Gastroesophageal sphincter (tissue), 4 donors: ENCODE results near the gene EXO1. TPM values are rescaled to one million over a fixed set of nuclear protein-coding genes. Genes with fewer than 3 reads are reported as not detected.
A peak's percentile ranks its signal among the peaks of the same experiment; 100 is the strongest.

Experiments used
- ATAC-seq: fragments of 150-250 bp; one replicate; pipeline ENCODE4 v1.9.1; 2016; ENCODE audit warnings: mild to moderate bottlenecking, moderate library complexity
- H3K27ac ChIP-seq, 4 donors: fragments of 200-600 bp; sonication (generic) in 3 of 4; 1 replicate in 3 of 4; 2 replicates in 1 of 4; pipeline ENCODE4 v1.5.1; 2016 to 2019
- H3K27me3 ChIP-seq: fragments of 200-600 bp; sonication (generic); one replicate; pipeline ENCODE4 v1.5.1; 2019
- H3K36me3 ChIP-seq, 2 donors: fragments of 200-600 bp; sonication (generic); one replicate each; pipeline ENCODE4 v1.5.1; 2019; ENCODE audit warnings: control low read depth in 1 of 2
- H3K4me1 ChIP-seq, 3 donors: fragments of 200-600 bp; sonication (generic); 1 replicate in 2 of 3; 2 replicates in 1 of 3; pipeline ENCODE4 v1.5.1; 2016 to 2019; ENCODE audit warnings: control low read depth in 2 of 3
- H3K4me3 ChIP-seq, 2 donors: fragments of 200-600 bp; sonication (generic); one replicate each; pipeline ENCODE4 v1.5.1; 2019; ENCODE audit warnings: mild to moderate bottlenecking in 1 of 2, moderate library complexity in 1 of 2
- H3K9me3 ChIP-seq, 3 donors: fragments of 200-600 bp; sonication (generic); one replicate each; pipeline ENCODE4 v1.5.1; 2017 to 2019; ENCODE audit warnings: control low read depth in 2 of 3
- EP300 ChIP-seq: sonication (generic); formaldehyde crosslinking; IDR thresholded peaks from one replicate; pipeline ENCODE4 v1.6.1; 2017; ENCODE audit warnings: antibody characterized with exemption, mild to moderate bottlenecking
- POLR2A ChIP-seq, 2 donors: fragments of 450-650 bp; IDR thresholded peaks; one replicate each; pipeline ENCODE4 v1.6.1; 2017; ENCODE audit warnings: antibody characterized with exemption in 2 of 2, mild to moderate bottlenecking in 2 of 2, moderate library complexity in 1 of 2
- POLR2AphosphoS5 ChIP-seq: sonication (generic); formaldehyde crosslinking; IDR thresholded peaks from one replicate; pipeline ENCODE4 v1.6.1; 2017; ENCODE audit warnings: antibody characterized with exemption
- WGBS, 2 donors: methylation state at CpG; one replicate each; pipeline ENCODE4 v1.1.5; 2018; ENCODE audit warnings: low coverage in 1 of 2; 5-methylcytosine and 5-hydroxymethylcytosine counted together
- total RNA-seq, 4 donors: library from RNA; depleted of rRNA; stranded (reverse); fragments of >200 nt; gene quantifications; one replicate each; pipeline ENCODE4 v1.1.0, GENCODE V29; 2016
- TF ChIP-seq, protein P1 (sequence below), 4 experiments: fragments of 200-600 bp in 2 of 4; fragments of 450-650 bp in 2 of 4; sonication (generic) in 1 of 4; IDR thresholded peaks; one replicate each; pipeline ENCODE4 v1.5.1; 2017 to 2019; ENCODE audit warnings: antibody characterized with exemption in 4 of 4, mild to moderate bottlenecking in 2 of 4, moderate library complexity in 2 of 4

Gene EXO1
- total RNA-seq, 4 donors from 2014 or later, result 0.30 TPM; not detected in 3

DNA sequence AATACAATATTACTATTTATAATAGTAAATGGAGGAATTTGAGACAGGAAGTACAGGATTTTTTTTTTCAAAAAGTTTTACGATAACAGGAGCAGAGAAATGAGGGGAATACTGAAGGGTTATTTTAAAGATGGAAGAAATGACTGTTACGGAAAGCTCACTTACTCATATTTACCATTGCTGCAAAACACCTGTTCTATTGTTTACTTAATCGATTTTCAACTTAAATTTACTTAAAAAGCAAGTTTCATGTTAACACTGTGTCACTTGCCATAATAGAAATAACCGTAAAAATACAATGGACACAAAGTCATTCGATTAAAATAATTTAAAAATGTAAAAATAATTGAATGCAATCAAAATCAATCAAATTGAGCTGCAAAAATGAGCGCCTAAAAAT, 3.4 kb upstream of the EXO1 start:
- Histone ChIP-seq H3K4me1 (peaks cover 0 to 15% (median 5%) of the 10 kb centered on the region in 3 donors), H3K27ac (no peak overlapping the region), H3K27me3 (no peaks in the 10 kb centered on the region), H3K9me3 (no peaks in the 10 kb centered on the region), H3K36me3 (no peaks in the 10 kb centered on the region), H3K4me3 (no peak overlapping the region)
- ATAC-seq, result no peak
- 79 to 85% methylated on average over 6 of the region's 6 CpGs for WGBS, 2 donors
- no peak for TF ChIP-seq EP300
- TF ChIP-seq POLR2AphosphoS5, result no peak
- TF ChIP-seq POLR2A (IDR thresholded peaks at IDR 0.05), result no peak
- TF ChIP-seq, protein P1, sequence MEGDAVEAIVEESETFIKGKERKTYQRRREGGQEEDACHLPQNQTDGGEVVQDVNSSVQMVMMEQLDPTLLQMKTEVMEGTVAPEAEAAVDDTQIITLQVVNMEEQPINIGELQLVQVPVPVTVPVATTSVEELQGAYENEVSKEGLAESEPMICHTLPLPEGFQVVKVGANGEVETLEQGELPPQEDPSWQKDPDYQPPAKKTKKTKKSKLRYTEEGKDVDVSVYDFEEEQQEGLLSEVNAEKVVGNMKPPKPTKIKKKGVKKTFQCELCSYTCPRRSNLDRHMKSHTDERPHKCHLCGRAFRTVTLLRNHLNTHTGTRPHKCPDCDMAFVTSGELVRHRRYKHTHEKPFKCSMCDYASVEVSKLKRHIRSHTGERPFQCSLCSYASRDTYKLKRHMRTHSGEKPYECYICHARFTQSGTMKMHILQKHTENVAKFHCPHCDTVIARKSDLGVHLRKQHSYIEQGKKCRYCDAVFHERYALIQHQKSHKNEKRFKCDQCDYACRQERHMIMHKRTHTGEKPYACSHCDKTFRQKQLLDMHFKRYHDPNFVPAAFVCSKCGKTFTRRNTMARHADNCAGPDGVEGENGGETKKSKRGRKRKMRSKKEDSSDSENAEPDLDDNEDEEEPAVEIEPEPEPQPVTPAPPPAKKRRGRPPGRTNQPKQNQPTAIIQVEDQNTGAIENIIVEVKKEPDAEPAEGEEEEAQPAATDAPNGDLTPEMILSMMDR (IDR thresholded peaks at IDR 0.05), result no peak

DNA sequence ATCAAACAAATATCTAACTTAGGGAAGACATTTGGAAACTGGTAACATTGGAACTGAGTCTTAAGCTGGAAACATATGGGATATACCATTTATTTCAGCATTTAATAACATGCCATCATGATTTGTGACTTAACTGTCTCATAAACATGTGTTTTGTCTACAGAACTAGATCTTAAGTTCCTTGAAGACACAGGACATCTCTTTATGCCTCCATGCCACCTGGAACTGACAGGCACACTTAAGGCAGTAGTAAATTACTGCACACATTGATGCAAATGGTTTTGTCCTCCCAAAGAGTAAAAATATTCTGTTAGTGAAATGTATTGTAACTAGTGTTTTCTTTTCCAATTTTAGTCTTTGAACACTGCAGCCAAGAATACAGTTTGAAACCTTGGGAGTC, 1.6 kb upstream of the EXO1 start:
- Histone ChIP-seq H3K36me3 (no peaks in the 10 kb centered on the region), H3K27me3 (no peaks in the 10 kb centered on the region), H3K4me3 (no peak overlapping the region), H3K27ac (no peak overlapping the region), H3K4me1 (peaks cover 0 to 15% (median 5%) of the 10 kb centered on the region in 3 donors), H3K9me3 (no peaks in the 10 kb centered on the region)
- TF ChIP-seq, protein P1 (IDR thresholded peaks at IDR 0.05), result no peak
- no peak for TF ChIP-seq POLR2AphosphoS5
- ATAC-seq, result no peak

DNA sequence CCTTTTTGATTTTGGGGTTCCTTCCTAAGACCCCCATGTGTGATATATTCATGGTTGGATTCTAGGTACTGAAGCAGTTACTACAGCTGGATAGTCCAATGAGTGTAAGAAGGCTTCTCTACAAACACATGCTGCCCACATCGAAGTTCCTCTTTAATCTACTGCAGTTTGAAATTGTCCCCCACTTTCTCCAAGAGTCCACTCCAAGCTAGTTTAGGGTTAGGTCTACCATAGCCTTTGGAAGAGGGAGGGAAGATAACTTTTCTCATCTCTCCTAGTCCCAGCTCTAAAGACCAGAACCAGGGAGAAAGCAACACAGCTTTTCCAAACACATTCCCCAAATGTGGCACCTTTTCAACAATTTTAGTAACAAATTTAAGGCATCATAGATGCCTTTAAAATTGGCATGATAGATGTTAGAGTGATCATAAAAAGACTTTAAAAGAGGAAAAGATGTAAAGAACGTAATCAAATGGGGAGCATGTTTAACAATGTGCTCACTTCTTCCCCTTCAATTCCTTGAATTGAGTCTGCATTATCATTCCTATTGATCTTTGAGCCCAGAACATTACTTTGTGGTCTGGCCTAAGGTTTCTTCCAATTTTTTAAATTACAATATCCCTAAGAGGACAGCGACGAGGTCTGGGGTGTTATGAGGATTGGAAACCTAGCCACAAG, 1.0 kb upstream of the EXO1 start:
- Histone ChIP-seq H3K27me3 (no peaks in the 10 kb centered on the region), H3K9me3 (no peaks in the 10 kb centered on the region), H3K27ac (peak overlapping the region in 3 of 4 donors; percentile 92 to 99 (median 94)), H3K36me3 (no peaks in the 10 kb centered on the region), H3K4me1 (peaks cover 0 to 15% (median 5%) of the 10 kb centered on the region in 3 donors), H3K4me3 (peak overlapping the region; percentile 64 to 72)
- ATAC-seq, result no peak
- 77% methylated on average over 3 to 4 of the region's 4 CpGs for WGBS, 2 donors
- TF ChIP-seq, protein P1 (IDR thresholded peaks at IDR 0.05), result no peak
- TF ChIP-seq POLR2A (IDR thresholded peaks at IDR 0.05) (no peak), EP300 (no peak), POLR2AphosphoS5 (no peak)

DNA sequence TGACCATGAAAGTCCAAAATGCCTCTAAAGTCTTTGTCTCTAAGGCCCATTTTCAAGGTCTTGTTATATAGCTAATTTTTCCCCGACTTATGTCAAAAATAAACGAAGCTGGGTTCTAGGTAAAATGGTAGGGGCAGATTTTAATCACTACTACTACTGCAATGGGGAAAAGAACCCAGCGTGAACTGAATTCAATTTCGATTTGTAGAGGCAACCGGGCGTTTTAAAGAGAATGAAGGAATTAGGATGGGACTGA, 536 bp upstream of the EXO1 start:
- peak overlapping the region; percentile 64 to 72 for H3K4me3 ChIP-seq
- TF ChIP-seq, protein P1 (IDR thresholded peaks at IDR 0.05), result no peak
- TF ChIP-seq EP300 (no peak), POLR2AphosphoS5 (no peak)
- H3K27me3 ChIP-seq, result no peaks in the 10 kb centered on the region
- H3K4me1 ChIP-seq, result peaks cover 0 to 15% (median 5%) of the 10 kb centered on the region in 3 donors
- no peaks in the 10 kb centered on the region for H3K36me3 ChIP-seq
- H3K9me3 ChIP-seq, result no peaks in the 10 kb centered on the region
- no peak for ATAC-seq
- WGBS, 2 donors, result 5 to 7% methylated on average over 6 of the region's 6 CpGs
- H3K27ac ChIP-seq, result peak overlapping the region; percentile 87 to 99 (median 93)

DNA sequence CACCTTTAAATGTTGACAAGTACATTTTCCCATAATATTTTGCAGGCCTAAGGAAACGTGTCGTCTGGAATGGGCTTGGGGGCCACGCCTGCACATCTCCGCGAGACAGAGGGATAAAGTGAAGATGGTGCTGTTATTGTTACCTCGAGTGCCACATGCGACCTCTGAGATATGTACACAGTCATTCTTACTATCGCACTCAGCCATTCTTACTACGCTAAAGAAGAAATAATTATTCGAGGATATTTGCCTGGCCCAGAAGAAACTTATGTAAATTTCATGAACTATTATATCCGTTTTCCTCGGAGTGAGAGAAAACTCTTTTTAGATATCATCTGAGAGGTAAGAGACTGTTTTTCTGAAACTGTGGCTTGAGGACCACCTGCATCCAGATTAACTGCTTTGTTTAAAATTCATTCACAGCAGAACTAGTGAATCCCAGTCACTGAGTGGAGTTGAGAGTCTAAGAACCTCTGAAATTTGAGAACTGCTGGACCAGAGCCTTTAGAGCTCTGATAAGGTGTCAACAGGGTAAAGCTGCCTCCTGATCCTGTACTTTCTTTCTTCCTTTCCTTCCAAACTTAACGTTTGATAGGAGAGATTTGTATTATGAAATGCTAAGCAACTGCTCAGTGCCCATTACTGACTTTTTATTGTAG, 811 bp downstream of the EXO1 start:
- H3K9me3 ChIP-seq, result no peaks in the 10 kb centered on the region
- 4 to 7% methylated on average over 13 of the region's 13 CpGs for WGBS, 2 donors
- H3K27me3 ChIP-seq, result no peaks in the 10 kb centered on the region
- peaks cover 0 to 15% (median 5%) of the 10 kb centered on the region in 3 donors for H3K4me1 ChIP-seq
- H3K27ac ChIP-seq, result no peak overlapping the region
- no peak for TF ChIP-seq POLR2AphosphoS5
- no peak for TF ChIP-seq POLR2A (IDR thresholded peaks at IDR 0.05)
- TF ChIP-seq, protein P1 (IDR thresholded peaks at IDR 0.05), result no peak
- no peak for TF ChIP-seq EP300
- ATAC-seq, result no peak
- H3K4me3 ChIP-seq, result peak overlapping the region in 1 of 2 donors; percentile 64
- no peaks in the 10 kb centered on the region for H3K36me3 ChIP-seq
